GM19043 (cell line): ENCODE results near the gene STXBP5.

ENCODE experiments used
- ATAC-seq: cut with Tn5 transposase; IDR thresholded peaks from one replicate; pipeline ENCODE4 v1.9.1; 2021; ENCODE audit warnings: low read depth; ENCODE audit not compliant: unreplicated experiment

STXBP5 gene

DNA sequence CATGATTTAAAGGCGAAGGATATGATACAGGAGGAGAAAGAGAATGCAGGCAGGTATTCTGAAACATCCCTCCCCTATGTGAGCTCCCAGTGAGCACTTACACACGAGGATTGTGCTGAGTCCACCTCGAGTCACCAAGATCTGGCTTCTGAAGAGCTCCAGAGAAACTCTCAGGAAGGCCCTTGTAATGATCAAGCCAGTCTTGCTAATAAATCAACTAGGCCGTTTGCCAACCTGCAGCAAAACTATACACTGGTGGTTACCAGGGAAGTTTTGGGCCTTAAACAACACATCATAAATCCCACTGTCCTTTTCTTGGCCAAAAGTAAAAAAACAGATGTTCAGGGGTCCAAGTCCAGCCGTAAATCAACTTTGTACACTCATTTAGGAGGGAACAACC is 79.2 kb downstream of the STXBP5 start:
- no peak for ATAC-seq

DNA sequence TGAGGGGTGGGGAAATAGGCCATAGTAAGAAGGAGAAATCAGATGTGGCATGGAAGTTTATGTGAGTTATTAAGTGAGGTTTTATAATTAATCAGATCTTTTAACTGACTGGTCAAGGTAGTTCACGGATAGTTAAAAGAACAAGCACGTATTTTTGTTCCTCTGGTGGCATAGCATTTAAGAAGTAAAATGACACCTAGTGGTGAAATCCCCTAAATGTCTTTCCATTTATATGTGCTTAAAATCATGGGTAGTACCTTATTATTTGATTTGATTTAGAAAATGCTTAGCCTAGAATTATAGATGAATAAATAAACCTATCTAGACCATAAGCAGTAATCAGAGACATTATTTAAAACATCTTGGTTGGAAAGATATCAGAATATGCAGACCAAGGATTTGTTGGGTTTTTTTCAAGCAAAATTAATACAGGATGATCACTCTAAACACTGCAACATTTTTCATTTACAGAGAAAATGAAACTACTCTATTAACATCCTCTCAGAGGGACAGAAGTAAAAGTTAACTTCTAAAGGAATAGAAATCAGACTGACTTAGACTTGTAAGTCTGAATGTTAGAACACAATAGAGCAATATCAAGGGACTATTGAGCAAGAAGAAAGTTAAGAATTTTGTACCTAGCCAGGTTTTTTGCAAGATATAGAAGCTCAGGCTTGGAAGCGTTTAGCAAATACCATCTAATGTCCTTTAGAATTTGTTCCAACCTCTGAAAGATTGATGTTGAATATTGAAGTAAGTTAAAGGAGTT is 81.1 kb downstream of the STXBP5 start:
- peak; percentile 56 for ATAC-seq

DNA sequence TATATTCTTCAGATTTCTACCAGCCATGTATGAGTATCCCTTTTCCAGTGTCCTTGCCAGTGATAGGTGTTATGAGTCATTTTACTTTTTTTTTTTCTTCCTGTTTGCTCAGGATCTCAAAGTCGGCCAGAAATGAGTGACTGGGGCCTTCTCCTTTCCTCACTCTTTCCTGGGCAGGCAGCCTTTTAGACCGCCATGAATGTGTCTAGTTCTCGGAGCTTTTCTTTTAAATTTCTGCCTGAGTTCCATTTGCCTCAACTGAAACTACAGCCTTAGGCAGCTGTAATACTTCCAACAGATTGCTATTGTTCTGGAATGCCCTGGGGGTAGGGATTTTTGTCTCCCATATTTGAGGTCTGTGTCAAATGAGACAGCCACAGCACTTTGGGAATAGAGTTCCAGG is 83.7 kb downstream of the STXBP5 start:
- ATAC-seq, result no peak

DNA sequence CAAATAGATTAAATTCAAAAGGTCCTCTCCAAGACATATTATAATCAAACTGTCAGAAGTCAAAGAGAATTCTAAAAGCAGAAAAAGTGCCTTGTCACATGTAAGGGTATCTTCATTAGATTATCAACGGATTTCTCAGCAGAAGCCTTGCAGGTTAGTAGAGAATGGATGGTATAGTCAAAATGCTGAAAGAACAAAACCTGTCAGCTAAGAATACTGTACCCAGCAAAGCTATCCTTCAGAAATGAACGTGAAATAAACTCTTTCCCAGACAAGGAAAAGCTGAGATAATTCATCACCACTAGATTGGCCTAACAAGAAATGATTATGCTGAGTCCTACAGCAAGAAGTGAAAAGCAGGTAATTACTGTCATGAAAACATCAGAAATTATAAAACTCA is 92.9 kb downstream of the STXBP5 start:
- no peak for ATAC-seq

DNA sequence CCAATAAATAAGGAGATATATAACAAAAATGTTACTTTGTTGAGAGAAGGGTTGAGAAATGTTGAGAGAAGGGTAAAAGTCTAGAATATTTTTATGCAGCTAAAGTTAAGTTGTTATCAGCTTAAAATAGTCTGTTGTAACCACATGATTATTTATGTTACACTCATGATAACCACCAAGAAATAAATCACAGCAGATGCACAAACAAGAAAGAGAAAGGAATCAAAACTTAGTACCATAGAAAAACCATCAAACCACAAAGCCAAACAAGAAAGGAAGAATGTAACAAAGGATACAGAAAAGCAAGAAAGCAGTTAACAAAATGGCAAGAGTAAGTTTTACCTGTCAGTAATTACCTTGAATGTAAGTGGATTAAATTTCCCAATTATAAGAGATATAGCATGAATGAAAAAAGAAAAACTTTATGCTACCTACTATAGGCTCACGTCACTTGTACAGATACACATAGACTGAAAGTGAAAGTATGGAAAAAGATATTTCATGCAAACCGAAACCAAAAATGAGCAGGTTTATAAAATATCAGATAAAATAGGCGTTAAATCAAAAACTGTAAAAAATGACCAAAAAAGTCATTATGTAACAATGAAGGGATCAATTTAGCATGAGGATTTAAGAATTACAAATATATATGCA is 93.6 kb downstream of the STXBP5 start:
- no peak for ATAC-seq

DNA sequence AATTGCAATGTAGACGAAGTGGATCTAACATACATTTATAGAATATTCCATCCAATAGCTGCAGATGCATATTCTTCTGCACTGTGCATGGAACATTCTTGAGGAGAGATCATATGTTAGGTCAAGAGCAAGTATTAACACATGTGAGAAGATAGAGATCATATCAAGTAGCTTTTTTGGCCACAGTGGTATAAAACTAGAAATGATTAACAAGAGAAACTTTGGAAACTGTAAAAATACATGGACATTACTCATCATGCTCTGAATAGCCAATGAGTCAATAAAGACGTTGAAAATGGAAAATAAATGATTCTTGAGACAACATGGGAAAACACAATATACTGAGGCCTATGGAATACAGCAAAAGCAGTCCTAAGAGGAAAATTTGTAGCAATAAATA is 94.2 kb downstream of the STXBP5 start:
- ATAC-seq, result no peak

DNA sequence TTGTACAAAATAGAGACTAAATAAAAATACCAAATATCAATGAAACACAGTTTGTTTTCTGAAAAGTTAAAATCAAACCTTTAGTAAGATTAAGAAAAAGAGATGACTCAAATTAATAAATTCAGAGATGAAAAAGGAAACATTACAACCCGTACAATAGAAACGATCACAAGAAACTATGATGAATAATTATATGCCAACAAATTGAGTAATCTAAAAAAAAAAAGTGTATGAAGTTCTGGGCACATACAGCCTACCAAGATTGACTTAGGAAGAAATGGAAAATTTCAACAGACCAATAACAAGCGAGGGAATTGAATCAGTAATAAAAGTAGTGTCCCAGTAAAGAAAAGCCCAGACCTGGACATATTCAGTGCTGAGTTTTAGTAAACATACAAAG is 94.8 kb downstream of the STXBP5 start:
- ATAC-seq, result no peak

DNA sequence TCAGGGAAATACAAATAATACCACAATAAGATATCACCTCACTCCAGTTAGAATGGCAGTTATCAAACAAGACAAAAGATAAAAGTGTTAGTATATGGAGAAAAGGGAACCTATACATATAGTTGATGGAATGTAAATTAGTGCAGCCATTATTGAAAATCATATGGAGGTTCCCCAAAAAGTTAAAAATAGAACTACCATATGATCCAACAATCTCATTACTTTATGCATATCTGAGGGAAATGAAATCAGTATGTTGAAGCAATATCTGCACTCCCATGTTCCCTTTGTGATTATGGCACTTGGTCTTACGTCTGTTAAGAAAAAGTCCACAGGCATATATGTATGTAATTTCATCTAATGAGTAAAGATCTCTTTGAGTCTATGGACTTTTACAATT is 96.9 kb downstream of the STXBP5 start:
- ATAC-seq, result no peak

DNA sequence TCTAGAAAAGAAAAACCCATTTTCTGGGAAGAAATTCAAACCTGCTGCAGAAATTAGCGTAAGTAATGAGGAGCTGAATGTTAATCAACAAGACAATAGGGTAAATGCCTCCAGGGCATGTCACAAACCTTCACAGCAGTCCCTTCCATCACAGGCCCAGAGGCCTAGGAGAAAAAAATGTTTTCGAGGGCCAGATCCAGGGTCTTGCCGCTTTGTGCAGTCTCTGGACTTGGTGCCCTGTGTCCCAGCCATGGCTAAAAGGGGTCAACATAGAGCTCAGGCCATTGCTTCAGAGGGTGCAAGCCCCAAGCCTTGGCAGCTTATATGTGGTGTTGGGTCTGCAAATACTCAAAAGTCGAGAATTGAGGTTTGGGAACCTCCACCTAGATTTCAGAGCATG is 99.8 kb downstream of the STXBP5 start:
- no peak for ATAC-seq

DNA sequence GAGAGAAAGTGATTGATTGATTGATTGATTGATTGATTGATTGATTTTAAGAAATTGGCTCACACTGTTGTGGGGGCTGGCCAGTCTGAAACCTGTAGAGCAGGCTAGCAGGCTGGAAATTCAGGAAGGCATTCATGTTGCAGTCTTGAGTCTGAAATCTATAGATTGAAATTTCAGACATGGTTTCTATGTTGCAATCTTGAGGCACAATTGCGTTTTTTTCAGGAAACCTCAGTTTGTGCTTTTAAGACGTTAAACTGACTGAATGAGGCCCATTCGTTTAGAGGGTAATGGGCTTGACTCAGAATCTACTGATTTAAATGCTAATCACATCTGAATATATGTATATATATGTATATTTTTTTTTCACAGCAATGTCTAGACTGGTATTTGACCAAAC is 106.3 kb downstream of the STXBP5 start:
- ATAC-seq, result no peak

DNA sequence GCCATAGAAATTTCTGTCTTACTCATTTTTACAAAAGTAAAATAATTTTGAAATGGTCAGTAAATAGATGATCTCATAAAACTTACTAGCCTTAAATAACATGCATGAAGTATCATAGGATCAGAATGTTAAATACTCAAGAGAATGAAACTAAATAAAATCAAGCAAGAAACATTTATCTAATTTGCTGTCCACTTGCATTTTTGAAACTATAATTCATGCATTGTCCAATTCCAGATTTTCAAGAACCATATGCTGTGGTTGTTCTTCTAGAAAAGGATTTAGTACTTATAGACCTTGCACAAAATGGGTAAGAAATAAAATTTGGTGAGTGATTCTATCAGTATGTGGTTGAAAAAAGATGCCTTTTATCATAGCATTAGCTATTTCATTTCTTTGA is 107.0 kb downstream of the STXBP5 start:
- no peak for ATAC-seq

DNA sequence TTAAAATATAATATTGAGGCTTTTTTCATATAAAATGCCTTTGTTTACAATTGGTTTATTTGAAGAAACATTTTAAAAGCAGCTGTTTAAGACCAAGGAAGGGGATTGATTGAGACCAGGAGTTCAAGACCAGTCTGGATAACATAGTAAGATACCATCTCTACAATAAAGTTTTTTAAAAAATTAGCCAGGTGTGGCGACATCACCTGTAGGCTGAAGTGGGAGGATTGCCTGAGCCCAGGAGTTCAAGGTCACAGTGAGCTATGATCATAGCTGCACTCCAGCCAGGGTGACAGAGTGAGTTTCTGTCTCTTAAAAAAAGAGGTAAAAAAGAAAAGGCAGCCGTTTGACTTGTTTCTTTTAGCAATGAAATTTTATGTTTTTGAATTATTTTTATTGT is 117.0 kb downstream of the STXBP5 start:
- ATAC-seq, result no peak

DNA sequence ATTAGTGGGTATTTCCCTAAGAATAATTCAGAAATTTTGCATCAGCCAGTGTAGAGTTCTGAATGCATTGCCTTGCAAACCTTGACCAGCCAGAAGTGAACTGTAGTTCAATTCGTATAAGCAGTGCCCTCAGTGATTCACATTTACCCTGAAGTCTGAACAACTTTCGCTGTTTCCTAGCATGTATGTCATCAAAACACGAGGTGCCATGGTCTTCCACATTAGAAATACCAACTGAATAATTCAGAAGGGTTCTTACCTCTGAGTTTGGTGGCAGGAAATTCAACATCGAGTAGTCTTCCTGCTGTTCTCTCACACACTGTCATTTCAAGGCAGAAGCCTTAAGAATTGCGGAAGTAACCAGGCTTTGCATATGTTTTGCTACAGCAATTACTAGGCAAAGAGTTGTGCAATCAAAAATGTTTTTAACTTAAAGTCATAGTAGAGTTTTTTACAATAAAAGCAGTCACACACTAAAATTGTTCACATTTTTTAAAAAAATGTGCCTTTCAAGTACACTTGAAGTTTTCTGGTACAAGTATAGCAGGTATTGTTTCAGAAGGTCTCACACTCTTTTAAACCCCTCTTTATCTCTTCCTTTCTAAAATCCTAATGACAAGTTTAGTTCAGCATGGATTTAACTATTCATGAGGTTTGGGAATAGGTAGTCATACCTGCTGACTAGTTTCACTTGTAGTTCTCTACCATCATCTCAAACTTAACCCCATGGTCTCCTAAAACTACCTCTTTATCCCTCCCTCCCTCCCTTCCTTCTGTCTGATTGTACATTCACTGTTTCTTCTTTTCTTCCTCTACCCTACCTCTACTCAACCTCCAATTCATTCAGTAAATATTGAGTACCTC is 118.3 kb downstream of the STXBP5 start:
- ATAC-seq, result peak; percentile 98

DNA sequence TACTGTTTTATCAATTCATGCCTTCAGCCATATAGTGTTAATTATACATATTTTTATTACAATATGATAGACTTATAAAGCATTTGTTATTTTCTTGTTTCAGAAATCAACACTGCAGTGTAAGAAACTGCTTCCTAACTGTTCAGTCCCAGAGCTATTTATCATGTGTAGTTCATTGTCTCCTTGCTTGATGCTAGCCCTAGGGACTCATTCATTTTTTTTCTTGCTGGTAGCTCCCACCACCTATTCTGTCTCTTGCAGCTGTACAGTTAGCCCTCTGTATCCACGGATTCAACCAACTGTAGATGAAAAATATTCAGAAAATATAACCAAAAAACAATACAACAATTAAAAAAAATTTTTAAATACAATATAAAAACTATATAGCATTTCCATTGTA is 121.3 kb downstream of the STXBP5 start:
- ATAC-seq, result no peak

DNA sequence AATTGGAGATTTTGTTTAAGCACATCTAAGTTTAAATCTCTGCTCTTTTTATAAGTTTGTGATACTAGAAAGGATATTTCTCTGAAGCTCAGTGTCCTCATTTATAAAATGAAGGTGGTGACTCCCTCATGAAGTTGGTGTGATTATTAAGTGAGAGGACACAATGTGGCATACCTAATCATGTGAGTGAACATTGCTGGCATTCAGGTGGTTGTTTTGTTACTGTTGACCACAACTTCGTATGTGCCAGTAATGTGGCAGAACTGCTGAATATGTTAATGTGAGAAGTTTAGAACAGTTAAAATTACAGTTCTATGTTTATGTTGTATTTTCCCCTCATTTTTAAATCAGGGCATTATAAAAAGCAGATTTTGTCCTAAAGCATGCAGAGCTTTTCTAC is 127.2 kb downstream of the STXBP5 start:
- no peak for ATAC-seq

DNA sequence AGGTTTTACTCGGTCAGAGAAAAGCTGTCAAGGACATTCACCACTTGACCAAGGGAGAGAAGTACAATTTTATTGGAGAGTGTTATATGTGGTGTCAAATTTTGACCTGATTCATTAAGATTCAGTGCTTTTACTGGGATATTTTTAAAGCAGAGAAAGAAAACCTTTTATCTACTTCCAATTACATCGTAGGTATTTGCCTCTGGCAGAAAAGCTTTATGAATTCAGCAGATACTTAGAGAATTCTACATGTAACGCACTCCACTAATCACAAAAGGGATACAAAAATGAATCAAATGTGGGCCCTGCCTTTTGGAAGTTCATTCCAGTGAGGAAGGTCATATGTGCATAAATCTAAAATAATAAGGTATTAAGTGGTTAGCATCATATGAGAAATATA is 133.7 kb downstream of the STXBP5 start:
- no peak for ATAC-seq

DNA sequence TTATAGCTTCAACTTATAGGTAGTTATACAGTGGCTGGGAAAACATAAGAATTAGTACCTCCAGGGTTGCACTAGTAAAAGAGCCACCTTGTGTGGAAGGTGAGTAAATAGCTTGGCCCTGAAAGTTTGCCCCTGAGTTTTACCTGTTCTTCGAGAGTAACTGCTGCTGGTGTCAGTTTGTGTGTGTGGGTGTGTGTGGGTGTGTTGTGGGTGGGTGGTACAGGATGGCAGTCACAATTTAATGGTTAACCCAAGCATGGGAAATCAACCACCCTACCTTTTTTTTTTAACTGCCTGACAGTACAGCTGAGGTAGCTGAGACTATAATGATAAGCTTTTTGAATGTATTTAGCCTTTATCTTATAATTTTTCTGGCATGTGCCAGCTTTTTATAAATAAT is 137.3 kb downstream of the STXBP5 start:
- ATAC-seq, result no peak

DNA sequence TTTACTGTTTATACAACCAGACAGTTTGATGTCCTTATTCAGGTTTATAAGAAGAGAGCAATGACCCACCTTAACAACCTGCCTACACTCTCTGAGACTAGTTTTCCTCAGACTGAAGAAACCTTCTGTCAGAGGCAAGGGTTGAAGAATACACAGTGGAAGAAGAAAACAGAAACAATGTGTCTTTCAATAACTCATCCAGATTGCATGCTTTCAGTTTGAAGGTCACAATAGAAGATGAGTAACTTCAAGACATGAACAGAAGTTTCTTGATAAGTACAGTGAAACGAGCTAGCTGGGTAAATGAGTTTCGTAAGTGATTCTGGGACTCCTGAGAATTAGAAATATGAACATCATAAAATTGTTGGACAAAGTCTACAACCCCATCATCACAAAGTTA is 141.7 kb downstream of the STXBP5 start:
- ATAC-seq, result no peak

DNA sequence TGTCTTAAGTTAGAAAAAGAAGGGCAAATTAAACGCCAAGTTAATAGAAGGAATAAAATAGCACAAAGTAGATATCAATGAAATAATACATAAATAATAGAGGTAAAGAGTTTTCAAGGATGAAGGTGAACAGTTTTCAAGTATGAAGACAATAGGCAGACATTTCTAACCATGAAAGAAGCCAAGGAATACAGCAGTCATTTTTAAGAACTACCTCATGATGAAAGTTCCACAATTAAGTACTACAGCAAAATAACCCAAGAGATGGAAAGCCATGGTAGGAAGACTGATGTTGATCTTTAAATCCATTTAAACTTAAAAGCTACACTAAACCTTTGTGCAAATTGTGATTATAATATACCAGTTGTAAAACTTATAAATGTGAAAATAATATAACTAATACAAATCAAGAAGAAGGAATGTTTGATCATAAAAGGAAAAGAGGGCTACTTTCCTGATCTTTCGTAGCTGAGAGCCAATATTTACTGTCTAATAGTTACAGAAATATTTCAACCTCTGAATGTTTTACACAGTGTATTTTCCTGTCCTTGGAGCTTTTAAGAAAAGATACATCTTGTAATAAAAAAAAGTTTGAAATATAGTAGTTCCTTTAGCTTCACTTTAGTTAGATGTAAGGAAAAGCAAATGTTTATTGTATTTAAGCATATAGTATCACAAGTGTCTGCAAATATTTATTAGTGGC is 143.1 kb downstream of the STXBP5 start:
- no peak for ATAC-seq

DNA sequence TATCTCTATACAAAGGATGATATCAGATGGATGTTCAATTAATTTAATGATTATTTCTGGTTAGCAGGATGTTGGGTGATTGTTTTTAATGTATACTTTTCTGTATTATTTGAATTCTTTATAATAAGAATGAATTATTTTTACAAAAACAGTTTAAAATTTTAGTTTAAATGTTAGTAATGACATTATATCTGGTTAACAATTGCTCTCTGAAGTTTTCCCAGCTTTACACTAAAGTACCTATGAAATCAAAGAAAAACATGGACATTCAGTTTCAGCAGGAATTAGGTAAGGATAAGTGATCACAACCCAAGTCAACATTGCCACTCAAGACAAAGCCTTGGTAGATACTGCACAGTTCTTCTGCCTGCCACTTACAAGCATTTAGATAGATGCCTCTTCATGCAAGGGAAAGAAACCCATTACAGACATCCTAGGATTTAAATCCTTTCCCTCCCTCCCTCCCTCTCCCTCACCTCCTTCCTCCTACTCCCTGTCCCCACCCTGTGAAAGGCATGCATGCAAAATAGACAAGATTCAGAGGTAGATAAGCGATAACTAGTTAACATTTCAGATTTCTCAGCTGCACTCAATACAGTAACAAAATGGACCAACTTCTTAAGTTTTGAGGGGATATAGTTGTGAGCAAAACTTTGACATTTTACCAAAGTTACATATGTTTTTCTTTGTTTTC is 143.8 kb downstream of the STXBP5 start:
- no peak for ATAC-seq
